CD1c-positive myeloid dendritic cell (primary cell): ENCODE results near the gene PHYHD1.

Experiments used
- DNase-seq: peaks from one replicate; pipeline ENCODE4 v3.0.0-alpha.2; 2016; ENCODE audit errors: extremely low spot score

The PHYHD1 gene

DNA sequence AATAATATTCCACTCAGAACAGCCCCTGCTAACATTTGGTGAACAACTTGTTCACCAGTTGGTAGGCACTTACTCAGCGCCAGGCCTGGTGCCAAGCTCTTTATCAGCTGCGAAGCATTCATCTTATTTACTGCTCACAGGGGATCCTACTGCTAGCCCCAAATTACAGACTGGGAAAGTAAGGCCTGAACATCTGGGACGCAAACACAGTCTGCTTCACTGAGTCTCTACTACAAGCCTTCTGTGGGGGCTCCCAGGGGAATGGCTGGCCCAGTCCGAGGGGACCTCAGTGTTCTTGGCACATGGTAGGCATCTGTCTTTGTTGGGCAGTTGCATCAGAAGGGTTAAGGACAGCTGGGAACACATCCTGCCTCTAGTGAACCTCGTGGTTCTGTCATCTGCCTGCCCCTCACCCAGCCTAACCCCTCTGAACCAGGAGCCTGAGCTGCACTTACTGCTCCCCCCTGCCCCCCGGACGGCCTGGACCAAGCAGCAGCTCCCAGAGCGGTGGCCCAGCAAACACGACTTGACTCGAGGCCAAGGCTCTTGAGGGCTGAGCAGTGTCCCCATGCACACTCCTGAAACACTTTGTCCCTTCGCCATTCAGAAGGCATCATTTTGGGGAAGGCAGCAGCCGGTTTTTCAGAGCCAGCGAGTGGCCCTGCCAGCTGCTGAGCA lies at the start of gene PHYHD1:
Gene PHYHD1, plus strand, starts transcription at position 602 of the 678 bp plus-strand sequence. CDS start 1,342 bp downstream, outside the sequence.
- DNase-seq: no peak

DNA sequence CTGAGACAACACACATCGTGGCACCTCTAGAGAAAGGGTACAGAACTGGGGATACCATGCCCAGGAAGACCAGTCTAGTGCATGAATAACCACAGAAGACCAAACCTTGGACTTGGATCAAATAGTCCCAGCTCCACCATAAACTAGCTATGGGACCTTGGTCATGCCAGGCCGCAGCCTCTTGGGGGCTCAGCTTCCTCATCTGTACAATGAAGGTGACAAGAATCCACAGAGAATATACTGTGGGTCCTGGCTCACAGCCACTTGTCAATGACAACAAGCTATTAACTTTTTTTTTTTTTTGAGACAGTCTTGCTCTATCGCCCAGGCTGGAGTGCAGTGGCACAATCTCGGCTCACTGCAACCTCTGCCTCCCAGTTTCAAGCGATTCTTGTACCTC lies 42.9 kb upstream of the PHYHD1 start:
- no peak for DNase-seq

DNA sequence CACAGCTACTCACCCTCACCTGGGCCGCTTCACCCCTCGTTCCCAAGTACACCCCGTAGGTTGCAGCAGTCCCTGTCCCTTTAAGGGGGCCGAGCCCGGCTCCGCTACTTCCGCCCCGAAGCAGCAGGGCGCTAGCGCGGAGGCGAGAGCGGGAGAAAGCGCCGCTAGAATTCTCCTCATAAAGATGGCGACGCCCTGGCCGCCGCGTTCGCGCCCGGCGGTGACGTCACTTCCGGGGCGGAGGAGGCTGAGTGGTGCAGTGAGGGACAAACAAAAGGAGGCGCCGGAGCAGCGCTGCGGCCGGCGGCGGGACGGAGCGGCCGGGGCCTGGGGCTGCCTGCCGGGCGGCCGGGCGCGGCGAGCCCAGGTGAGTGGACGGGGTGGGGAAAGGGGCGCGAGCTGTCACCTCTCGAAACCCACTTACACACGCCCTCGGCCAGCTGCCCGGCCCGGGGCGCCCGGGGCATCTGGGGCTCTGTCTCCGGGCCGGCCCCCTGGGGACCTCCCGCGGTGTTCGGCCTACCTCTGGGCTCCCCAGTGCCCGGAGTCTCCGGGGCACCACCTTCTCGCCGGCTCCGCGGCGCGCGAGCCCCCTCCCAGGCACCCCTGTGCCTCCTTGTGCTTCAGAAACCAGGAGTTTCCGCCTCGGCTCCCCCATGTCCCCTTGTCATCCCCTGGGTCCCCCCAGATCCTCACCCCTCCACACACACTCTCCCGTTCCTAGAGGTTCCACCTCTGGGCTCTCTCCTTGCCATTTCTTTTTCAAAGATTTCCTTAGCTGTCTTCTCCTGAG lies 38.7 kb upstream of the PHYHD1 start, which contains the start of the genes KYAT1 and LRRC8A:
Gene KYAT1, minus strand, starts transcription at position 67 of the 793 bp plus-strand sequence. CDS start 36,545 bp downstream, outside the sequence.
Gene LRRC8A, plus strand, starts transcription at position 250 of the 793 bp plus-strand sequence. CDS start 25,032 bp downstream, outside the sequence.
- peak; percentile 99 for DNase-seq

DNA sequence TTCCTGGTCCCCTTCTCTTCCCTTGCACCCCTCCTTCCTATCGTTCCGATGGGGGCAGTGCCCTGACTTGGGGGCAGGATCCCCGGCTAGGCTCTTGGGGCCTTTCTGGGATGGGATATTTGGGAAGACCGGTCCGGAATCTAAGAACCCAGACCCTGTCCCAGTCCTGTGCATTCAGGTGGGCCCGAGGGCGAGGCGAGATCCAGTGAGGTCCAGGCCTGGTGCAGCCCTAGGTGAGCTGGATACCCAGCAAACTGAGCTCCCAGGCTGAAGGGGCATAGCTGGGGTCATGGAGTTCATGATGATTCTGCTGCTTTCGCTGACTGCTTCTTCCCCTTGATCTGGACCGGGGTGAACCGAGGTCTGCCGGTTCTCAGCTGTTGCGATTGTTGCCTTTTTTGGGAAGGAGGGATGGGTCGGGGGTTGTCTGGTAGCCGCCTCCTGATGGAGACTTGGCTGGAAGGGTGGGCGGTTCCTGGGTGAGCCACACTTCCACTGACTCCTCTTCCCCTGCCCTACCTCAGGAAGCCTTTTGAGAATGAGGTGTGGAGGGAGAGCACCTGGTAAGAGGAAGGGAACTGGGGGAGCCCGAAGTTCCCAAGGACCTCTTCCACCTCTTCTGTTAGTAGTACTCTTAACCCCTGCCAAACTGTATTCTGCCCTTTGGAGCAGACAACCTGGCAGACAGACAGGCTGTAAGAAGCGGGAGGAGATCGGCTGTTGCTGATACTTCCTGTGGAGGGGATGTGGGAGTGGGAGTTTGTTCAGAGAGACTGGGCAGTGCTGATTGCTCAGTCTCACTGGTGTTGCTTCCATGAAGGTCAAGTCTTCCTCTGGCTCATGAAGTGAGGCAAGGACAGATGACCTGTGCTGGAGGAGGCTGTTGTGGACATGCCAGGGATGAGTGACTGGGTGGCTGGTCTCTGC lies 37.8 kb upstream of the PHYHD1 start:
- DNase-seq: peak; percentile 52

DNA sequence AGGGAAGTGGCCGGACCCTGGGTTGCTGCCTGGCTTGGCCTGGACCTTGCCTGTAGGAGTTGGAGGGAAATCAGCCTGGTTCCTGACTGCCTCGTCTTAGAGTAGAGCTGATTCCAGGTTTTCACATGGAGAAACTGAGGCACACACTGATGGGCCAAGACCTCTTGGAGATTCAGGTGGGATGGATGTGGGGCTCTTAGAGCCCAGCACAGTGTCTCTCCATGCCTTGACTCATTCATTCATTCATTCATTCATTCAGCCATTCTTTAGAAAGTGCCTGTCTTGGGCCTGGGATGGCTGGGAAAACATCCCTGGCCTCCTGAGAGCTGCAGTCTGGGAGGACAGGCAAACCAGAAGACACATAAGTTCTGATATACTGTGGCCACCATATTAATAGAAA lies 36.6 kb upstream of the PHYHD1 start:
- no peak for DNase-seq

DNA sequence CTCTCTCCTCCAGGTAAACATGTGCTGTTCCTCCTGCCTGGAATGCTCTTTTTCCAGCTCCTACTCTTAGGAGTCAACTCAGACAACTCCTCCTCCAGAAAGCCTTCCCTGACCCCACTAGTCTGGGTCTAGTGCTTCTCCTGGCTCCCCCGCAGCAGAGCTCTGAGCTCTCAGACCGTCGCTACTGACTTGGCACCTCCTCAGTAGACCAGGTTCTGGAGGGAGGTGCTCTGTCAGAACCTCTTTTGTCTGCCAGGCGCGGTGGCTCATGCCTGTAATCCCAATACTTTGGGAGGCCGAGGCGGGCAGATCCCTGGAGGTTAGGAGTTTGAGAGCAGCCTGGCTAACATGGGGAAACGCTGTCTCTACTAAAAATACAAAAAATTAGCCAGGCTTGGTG lies 35.4 kb upstream of the PHYHD1 start:
- DNase-seq: no peak

DNA sequence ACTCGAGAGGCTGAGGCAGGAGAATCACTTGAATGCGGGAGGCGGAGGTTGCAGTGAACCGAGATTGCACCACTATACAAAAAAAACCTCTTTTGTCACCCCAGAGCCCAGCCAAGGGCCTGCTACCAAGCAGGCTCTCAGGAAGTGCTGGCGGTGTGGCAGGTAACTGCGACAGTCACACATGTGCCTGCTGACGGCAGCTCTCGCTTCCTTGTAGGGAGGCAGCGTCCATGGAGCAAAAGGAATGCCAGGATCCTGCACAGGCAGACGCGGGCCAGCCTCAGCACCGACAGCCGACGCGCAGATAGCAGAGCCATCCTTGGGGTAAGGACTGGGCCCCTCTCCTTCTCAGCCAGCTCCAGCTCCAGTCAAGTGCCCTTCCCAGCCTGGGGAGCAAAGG lies 35.0 kb upstream of the PHYHD1 start:
- DNase-seq: no peak

DNA sequence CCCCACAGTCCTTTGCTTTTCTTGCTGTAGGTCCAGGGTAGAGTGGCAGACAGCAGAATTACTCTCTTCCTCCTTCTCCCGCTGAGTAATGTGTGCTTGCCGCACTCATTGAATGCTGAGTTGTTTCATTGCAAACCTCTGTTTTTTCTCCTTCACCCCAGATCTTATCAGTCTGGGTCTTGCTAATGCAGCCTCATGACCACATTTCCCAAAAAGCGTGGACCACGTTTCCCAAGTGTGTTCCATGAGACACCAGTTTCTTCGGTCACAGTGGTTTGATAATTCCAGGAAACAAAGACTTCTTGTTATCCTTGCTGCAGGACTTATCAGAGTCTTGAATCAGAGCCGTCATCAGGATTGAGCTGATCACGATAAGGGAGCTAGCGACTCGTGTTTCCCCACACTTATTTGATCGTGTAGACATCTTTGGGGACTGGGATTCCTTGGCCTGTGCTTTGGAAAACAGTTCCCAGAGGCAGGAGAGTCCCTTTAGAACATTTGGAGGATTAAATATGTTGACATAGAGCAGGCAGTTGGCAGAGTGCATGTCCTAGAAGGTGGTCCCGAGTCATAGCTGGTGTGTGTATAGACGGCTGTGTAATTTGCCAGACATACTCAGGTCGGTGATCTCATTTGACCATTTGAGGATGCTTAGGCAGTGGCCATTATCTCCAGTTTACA lies 34.4 kb upstream of the PHYHD1 start:
- DNase-seq: no peak

DNA sequence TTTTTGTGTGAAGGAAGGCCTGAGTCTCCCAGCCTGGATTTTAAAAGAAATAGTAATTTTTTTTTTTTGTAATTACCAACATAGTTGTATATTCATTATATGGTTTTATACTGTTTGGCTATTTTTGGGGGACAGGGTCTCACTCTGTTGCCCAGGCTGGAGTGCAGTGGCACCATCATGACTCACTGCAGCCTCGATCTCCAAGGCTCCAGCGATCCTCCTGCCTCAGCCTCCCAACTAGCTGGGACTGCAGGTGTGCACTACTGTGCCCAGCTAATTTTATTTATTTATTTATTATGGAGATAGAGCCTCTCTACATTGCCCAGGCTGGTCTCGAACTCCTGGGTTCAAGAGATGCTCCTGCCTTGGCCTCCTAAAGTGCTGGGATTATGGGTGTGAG lies 33.7 kb upstream of the PHYHD1 start:
- no peak for DNase-seq

DNA sequence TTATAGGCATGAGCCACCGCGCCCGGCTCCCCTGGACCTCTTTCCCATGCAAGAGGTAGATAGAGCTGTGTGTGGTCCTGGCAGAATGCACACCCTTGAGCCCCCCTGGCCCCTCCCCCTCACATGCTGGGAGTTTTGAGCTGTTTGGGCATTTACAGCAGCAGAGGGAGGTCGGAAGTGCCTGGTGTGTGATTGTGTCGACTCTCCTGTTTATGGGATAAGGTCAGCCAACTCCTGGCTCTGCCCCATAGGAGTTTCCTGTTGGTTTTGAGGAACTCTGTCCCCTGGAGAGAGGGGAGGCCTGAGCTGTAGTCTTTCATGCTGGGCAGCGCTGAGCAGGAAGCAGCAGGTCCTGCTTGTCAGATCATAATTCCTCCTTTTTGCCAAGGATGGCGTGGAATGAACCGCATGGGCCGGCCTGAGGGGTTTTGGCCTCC lies 32.9 kb upstream of the PHYHD1 start:
- no peak for DNase-seq

DNA sequence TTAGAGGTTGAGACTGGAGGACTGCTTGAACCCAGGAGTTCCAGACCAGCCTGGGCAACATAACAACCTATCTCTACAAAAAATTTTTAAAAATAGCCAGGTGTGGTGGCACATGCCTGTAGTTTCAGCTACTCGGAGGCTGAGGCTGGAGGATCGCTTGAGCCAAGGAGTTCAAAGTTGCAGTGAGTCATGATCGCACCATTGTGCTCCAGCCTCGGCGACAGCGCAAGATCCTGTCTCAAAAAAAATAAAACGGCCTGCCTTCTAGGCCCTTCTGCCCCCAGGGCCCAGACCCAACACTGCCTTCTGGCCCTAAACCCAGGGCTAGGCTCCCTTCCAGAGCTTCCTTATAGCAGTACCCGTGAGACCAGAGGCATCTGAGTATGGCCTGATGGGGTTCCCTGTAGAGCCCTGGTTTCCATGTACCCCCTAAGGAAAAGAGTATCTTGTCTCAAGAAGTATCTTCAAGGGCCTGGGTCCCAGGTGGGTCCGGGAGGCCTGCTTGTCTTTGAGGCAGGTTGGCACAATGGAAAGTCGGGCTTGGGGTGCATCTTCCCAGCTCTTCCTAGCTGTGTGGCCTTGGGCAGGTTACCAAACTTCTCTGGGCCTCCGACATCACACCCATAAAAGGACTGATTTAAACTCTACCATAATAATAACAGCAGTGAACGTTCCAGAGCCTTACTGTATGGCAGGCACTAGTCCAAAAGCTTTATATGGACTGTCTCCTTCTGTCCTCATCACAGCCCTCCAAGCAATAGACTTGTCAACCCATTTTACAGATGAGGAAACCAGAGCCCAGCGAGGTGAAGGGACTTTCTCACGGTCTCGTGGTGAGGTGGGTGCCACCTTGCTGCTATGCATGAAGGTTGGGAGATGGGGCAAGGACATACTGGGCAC lies 29.2 kb upstream of the PHYHD1 start:
- DNase-seq: no peak

DNA sequence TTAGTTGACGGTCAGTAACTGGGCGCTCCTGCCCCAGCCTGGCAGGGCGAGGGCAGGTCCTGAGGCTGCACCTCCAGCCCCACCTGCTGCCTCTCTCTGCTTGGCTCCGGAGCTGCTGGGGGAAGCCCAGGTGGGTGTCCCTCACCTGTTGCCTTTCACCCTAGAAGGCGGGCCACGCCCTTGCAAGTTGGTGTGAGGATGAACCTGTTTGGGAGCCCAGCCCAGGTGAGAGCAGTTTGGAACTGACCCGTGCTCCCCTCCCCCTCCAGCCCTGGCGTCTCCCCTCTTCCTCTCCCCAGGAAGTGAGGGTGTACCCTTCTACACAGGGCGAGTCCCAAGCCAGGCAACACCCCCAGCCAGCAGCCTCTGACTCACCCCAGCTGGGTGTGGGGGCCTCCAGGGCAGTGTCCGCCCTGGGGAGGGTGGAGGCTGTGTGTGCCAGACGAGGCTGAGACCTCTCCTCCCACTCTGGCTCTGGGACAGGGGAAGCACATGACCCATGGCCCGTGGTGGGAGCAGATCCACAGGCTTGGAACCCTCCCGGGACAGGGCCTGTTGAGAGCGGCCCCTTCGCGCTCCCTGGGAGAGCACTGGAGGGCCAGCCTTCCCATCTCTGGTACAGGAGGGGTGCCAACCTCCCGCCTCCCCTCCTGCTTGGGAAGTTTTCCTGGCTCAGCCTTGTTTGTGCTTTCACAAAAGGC lies 28.4 kb upstream of the PHYHD1 start:
- DNase-seq: peak; percentile 36

DNA sequence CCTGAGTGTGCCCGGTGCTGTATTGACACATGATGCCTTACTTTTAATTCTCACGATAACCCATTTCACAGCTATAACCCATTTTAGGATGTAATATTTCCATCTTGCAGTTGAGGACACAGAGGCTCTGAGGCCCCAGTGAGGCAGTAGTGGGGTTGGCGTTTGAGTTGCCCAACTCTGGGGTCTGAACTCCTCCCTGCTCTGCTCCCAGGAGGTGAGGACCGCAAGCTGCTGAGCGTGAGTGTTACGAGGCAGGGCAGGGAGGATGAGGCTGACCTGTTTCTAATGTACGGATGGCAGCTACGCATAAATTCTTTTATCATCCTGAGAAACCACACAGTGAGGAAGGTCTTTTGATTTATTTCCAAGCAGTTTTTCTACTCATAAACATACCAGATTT lies 27.4 kb upstream of the PHYHD1 start:
- DNase-seq: no peak

DNA sequence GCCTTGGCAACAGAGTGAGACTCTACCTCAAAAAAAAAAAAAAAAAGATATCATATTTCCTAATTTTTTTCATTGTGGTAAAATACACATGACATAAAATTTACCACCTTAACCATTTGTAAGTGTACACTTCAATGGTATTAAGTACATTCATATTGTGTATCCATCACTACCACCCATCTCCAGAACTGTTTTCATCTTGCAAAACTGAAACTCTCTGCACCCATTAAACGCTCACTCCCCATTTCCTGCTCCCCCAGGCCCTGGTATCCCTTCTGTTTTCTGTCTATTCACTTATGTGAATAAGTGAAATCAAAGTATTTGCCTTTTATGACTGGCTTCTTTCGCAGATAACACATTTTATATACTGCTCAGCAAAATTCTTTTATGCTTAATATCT lies 26.0 kb upstream of the PHYHD1 start:
- DNase-seq: no peak

DNA sequence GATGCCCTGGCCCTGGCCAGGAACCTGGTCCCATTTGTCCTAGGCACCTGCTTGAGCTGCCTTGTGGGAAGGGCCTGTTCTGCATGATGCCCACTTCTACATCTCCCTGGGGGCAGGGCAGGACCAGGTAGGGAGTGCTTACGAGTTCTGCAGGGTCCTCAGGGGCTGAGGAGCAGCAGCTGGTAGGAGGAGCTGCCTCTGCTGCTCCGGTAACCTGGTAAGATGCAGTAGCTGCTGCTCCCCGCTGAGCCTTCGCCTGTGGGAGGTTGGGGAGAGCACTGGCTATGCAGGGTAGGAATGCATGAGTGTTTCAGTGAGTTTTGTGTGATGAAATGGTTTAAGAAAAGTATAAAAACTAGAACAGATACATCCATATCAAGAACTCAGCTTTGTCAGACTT lies 25.2 kb upstream of the PHYHD1 start:
- DNase-seq: no peak

DNA sequence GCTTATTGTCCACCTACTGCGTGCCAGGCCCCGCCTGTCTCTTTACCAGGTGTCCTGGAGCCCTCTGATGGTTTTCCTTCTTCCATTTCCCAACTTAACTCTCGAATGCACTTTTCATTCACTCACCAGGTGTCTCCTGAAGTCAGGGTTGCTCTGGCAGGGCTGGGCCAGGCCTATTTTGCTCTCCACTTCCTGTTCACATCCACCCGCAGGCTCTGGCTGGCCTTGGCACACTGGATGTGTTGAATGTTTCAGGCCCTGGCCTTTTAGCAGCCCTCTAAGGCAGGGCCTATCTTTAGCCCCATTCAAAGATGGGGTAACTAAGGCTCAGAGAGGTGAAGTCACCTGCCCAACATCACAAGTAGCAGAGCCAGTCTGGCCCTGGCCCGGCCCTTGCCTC lies 22.4 kb upstream of the PHYHD1 start:
- DNase-seq: no peak

DNA sequence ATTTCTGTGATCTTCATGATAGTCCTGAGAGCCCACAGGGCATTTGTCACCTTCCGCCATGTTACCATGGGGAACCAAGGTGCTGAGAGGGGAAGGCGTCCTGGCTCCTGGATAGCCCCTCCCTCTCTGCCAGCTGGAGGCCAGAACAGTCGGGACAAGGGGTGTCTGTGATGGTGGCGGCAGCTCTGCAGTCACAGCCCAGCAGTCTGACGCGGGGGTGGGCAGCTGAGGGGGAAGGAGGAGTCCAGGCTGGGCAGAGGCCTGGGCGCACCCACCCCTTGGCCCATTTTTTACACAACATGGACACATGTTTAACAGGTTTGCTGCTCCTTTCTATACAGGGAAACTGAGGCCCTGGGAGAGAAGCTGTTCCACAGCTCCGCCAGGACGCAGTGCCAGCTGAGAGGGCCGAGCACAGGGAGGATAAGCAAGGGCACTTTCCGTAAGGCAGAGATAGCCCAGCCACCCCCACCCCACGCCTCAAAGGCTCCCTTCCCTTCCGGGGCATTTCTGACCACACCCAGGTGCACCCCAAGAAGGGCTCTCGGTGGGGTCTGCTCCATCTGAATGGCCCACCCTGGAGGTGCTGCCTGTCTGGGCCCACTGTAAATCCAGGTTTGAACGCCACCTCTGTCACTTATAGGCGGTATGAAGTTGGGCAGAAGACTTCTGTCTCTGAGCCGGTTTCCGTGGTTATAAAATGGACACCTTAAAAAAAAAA lies 21.8 kb upstream of the PHYHD1 start:
- no peak for DNase-seq

DNA sequence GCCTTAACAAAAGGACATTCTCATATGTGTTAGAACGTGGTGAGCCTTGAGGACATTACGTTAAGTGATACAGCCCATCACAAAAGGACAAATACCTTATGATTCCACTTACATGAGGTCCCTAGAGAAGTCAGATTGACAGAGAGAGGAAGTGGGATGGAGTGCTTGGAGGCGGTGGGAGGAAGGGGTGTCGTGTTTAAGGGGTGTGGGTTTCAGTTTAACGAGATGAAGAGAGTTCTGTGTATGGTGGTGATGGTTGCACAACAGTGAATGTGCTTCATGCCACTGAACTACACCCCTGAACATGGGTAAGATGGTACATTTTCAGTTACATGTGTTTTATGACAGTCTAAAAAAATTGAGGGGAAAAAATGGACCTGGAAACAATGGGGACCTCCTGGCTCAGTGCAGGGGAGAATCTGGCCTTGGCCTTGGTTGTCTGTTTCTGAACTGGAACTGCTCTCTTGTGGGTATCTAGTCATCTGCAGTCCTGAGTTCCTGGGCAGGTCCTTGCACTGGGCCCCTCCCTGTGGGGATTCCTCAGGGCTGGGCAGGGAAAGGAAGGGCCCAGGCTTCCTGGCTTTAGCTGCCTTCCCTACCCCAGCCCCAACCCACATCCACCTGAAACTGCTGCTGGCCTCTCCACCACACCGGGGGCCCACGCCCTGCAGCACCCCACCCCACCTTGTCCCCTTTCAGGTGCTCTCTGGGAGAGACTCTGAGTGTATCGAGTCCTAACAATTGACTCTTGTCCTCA lies 21.0 kb upstream of the PHYHD1 start:
- peak; percentile 66 for DNase-seq
